H1 (cell line): Measurements from ENCODE around the gene DPH5. TPM values are rescaled to one million over a fixed set of nuclear protein-coding genes. Genes with fewer than 3 reads are reported as not detected.

ENCODE experiments used
- CTCF ChIA-PET: fragments of 300-600 bp; sonication (Branson Sonifier 250); formaldehyde crosslinking; loops from one replicate; lab custom pipeline; 2021; ENCODE audit not compliant: partially characterized antibody; lab: Charles Lee
- POLR2A ChIA-PET: fragments of 300-600 bp; sonication (Branson Sonifier 250); formaldehyde crosslinking; loops from one replicate; lab custom pipeline; 2021; ENCODE audit warnings: inconsistent platforms; ENCODE audit not compliant: partially characterized antibody; lab: Charles Lee
- DNase-seq, 2 experiments: peaks; one replicate each; pipeline versions ENCODE4 v3.0.0 to v3.0.0-alpha.2; 2010 to 2022; ENCODE audit warnings: low spot score in 2 of 2, low read depth in 1 of 2, mixed read lengths in 1 of 2
- FAIRE-seq: peaks from 2 replicates; lab custom pipeline; 2011; peaks lifted over from hg19 to GRCh38; lab: Jason Lieb, UNC
- H2AFZ ChIP-seq: 2 replicates; pipeline ENCODE4 v1.8.1; 2012; ENCODE audit warnings: low read length, inconsistent platforms
- H2AK5ac ChIP-seq: 2 replicates; pipeline ENCODE4 v1.6.1; 2013; ENCODE audit warnings: low read depth, low read length
- H2BK120ac ChIP-seq: replicated peaks from 2 replicates; pipeline ENCODE3; 2013; ENCODE audit warnings: low read depth, low read length, inconsistent platforms
- H2BK12ac ChIP-seq: 2 replicates; pipeline ENCODE4 v1.6.1; 2013; ENCODE audit warnings: low read depth, low read length
- H2BK15ac ChIP-seq: 2 replicates; pipeline ENCODE4 v1.6.1; 2013; ENCODE audit warnings: low read length
- H2BK20ac ChIP-seq: 2 replicates; pipeline ENCODE4 v1.6.1; 2013; ENCODE audit warnings: low read length
- H2BK5ac ChIP-seq: 2 replicates; pipeline ENCODE4 v1.6.1; 2013; ENCODE audit warnings: low read depth, low read length
- H3K14ac ChIP-seq: 2 replicates; pipeline ENCODE4 v1.6.1; 2013; ENCODE audit warnings: inconsistent platforms; ENCODE audit not compliant: insufficient read length
- H3K18ac ChIP-seq: 2 replicates; pipeline ENCODE4 v1.6.1; 2013; ENCODE audit warnings: low read length; ENCODE audit errors: extremely low read depth
- H3K23ac ChIP-seq: 2 replicates; pipeline ENCODE4 v1.6.1; 2013; ENCODE audit warnings: inconsistent platforms; ENCODE audit not compliant: insufficient read length
- H3K23me2 ChIP-seq: 2 replicates; pipeline ENCODE4 v1.6.1; 2013; ENCODE audit warnings: low read depth, low read length
- H3K27ac ChIP-seq: 2 replicates; pipeline ENCODE4 v1.6.1; 2011; ENCODE audit warnings: low read depth, low read length, inconsistent platforms
- H3K27me3 ChIP-seq, 4 experiments: replicated peaks in 1 of 4; 1 replicate in 1 of 4; 2 replicates in 3 of 4; pipeline versions ENCODE4 v1.6.1 to v1.8.1; 2011 to 2013; ENCODE audit warnings: low read length in 3 of 4, mild to moderate bottlenecking in 3 of 4, inconsistent platforms in 2 of 4, mixed read lengths in 2 of 4, moderate library complexity in 1 of 4; ENCODE audit not compliant: control insufficient read depth in 3 of 4, insufficient read depth in 3 of 4; ENCODE audit errors: extremely low read depth in 1 of 4
- H3K36me3 ChIP-seq, 4 experiments: 2 replicates each; pipeline versions ENCODE4 v1.6.1 to v1.8.1; 2011 to 2013; ENCODE audit warnings: mild to moderate bottlenecking in 4 of 4, low read length in 3 of 4, moderate library complexity in 2 of 4, control low read depth in 1 of 4, inconsistent platforms in 1 of 4; ENCODE audit not compliant: insufficient read depth in 4 of 4, control insufficient read depth in 2 of 4
- H3K4ac ChIP-seq: replicated peaks from 2 replicates; pipeline ENCODE3; 2013; ENCODE audit warnings: low read length, low read depth, mixed read lengths, inconsistent platforms; ENCODE audit not compliant: insufficient read length
- H3K4me1 ChIP-seq, 4 experiments: replicated peaks in 1 of 4; 1 replicate in 1 of 4; 2 replicates in 3 of 4; pipeline versions ENCODE4 v1.6.1 to v1.8.1; 2011 to 2013; ENCODE audit warnings: low read length in 3 of 4, inconsistent platforms in 2 of 4, mixed read lengths in 1 of 4; ENCODE audit not compliant: insufficient read depth in 4 of 4, control insufficient read depth in 3 of 4
- H3K4me2 ChIP-seq, 2 experiments: 2 replicates each; pipeline versions ENCODE4 v1.6.1 to v1.8.1; 2011 to 2013; ENCODE audit warnings: low read depth in 2 of 2, low read length in 2 of 2, control low read depth in 1 of 2, inconsistent platforms in 1 of 2, mild to moderate bottlenecking in 1 of 2; ENCODE audit not compliant: insufficient read depth in 1 of 2
- H3K4me3 ChIP-seq, 4 experiments: fragments of 200-600, 300-600 bp in 1 of 4; sonication (generic), shearing (Covaris generic), sonication (Bioruptor Twin) in 1 of 4; 2 replicates each; pipeline versions ENCODE4 v1.5.1 to v1.8.1; 2011 to 2016; ENCODE audit warnings: low read length in 4 of 4, low read depth in 3 of 4, control low read depth in 2 of 4, inconsistent platforms in 2 of 4, mild to moderate bottlenecking in 2 of 4, mixed read lengths in 1 of 4, moderate library complexity in 1 of 4; ENCODE audit not compliant: insufficient read depth in 2 of 4; ENCODE audit errors: extremely low read depth in 1 of 4
- H3K56ac ChIP-seq: replicated peaks from 2 replicates; pipeline ENCODE3; 2013; ENCODE audit warnings: low read depth, mild to moderate bottlenecking, mixed read lengths, low read length, inconsistent platforms; ENCODE audit not compliant: insufficient read length
- H3K79me1 ChIP-seq: 2 replicates; pipeline ENCODE4 v1.6.1; 2013; ENCODE audit warnings: low read depth, low read length, control low read depth
- H3K79me2 ChIP-seq, 2 experiments: 2 replicates each; pipeline versions ENCODE4 v1.6.1 to v1.8.1; 2012 to 2013; ENCODE audit warnings: low read length in 2 of 2, mild to moderate bottlenecking in 2 of 2, inconsistent platforms in 1 of 2; ENCODE audit not compliant: insufficient read depth in 2 of 2, control insufficient read depth in 1 of 2
- H3K9ac ChIP-seq, 4 experiments: replicated peaks in 1 of 4; 1 replicate in 1 of 4; 2 replicates in 3 of 4; pipeline versions ENCODE4 v1.6.1 to v1.8.1; 2011 to 2013; ENCODE audit warnings: low read depth in 3 of 4, low read length in 3 of 4, control low read depth in 2 of 4, mild to moderate bottlenecking in 2 of 4, moderate library complexity in 2 of 4, inconsistent platforms in 1 of 4; ENCODE audit errors: extremely low read depth in 1 of 4
- H3K9me3 ChIP-seq, 2 experiments: 2 replicates each; pipeline versions ENCODE4 v1.6.1 to v1.8.1; 2012 to 2013; ENCODE audit warnings: mild to moderate bottlenecking in 2 of 2, moderate library complexity in 2 of 2, control low read depth in 1 of 2, inconsistent platforms in 1 of 2, low read depth in 1 of 2, low read length in 1 of 2, mixed read lengths in 1 of 2; ENCODE audit not compliant: insufficient read depth in 2 of 2
- H4K20me1 ChIP-seq, 2 experiments: replicated peaks in 1 of 2; 2 replicates each; pipeline versions ENCODE3 to v1.8.1; 2011 to 2013; ENCODE audit warnings: inconsistent platforms in 2 of 2, low read length in 2 of 2, mild to moderate bottlenecking in 1 of 2; ENCODE audit not compliant: insufficient read depth in 2 of 2, control insufficient read depth in 1 of 2
- H4K5ac ChIP-seq: 2 replicates; pipeline ENCODE4 v1.6.1; 2013; ENCODE audit warnings: low read length, low read depth, mixed read lengths, inconsistent platforms; ENCODE audit not compliant: insufficient read length
- H4K8ac ChIP-seq: 2 replicates; pipeline ENCODE4 v1.8.0; 2013; ENCODE audit warnings: mild to moderate bottlenecking, moderate library complexity, low read length, inconsistent platforms; ENCODE audit not compliant: insufficient read depth; ENCODE audit errors: extremely low read depth
- H4K91ac ChIP-seq: replicated peaks from 2 replicates; pipeline ENCODE3; 2013; ENCODE audit warnings: low read length, mixed read lengths, inconsistent platforms; ENCODE audit not compliant: insufficient read length
- ASH2L ChIP-seq: fragments of 200-600, 300-600 bp; sonication (generic); IDR thresholded peaks from one replicate; pipeline ENCODE4 v1.7.1; 2017; ENCODE audit warnings: low read length
- CBX8 ChIP-seq: fragments of 300-800, 300-1000 bp; sonication (generic); IDR thresholded peaks from 2 replicates; pipeline ENCODE4 v1.7.1; 2016; ENCODE audit warnings: low read depth, low read length, borderline replicate concordance
- EZH2 ChIP-seq: fragments of 200-600 bp; sonication (generic); IDR thresholded peaks from 2 replicates; pipeline ENCODE4 v1.7.1; 2012; ENCODE audit warnings: low read depth, mild to moderate bottlenecking, moderate library complexity, low read length, inconsistent platforms; ENCODE audit not compliant: severe bottlenecking
- FOSL1 ChIP-seq: IDR thresholded peaks from 2 replicates; pipeline ENCODE4 v1.6.1; 2011; ENCODE audit warnings: mild to moderate bottlenecking, low read depth, low read length, moderate library complexity; ENCODE audit not compliant: insufficient read depth
- GABPA ChIP-seq: IDR thresholded peaks from 2 replicates; pipeline ENCODE4 v1.6.1; 2011; ENCODE audit warnings: mild to moderate bottlenecking, low read length, moderate library complexity, borderline replicate concordance; ENCODE audit not compliant: insufficient read depth
- GTF2F1 ChIP-seq: IDR thresholded peaks from 2 replicates; pipeline ENCODE4 v1.6.1; 2012; ENCODE audit warnings: low read depth, low read length, improper control_type of control experiment, borderline replicate concordance
- KDM4A ChIP-seq: IDR thresholded peaks from one replicate; pipeline ENCODE4 v1.7.1; 2012; ENCODE audit warnings: low read depth, mild to moderate bottlenecking, moderate library complexity, low read length, inconsistent platforms; ENCODE audit not compliant: severe bottlenecking
- NRF1 ChIP-seq: IDR thresholded peaks from 2 replicates; pipeline ENCODE4 v1.6.1; 2011; ENCODE audit warnings: mild to moderate bottlenecking, low read depth, low read length, improper control_type of control experiment
- POLR2AphosphoS5 ChIP-seq: IDR thresholded peaks from 2 replicates; pipeline ENCODE4 v1.6.1; 2011; ENCODE audit warnings: low read depth, low read length
- SIX5 ChIP-seq: IDR thresholded peaks from 2 replicates; pipeline ENCODE4 v1.6.1; 2011; ENCODE audit warnings: mild to moderate bottlenecking, low read depth, low read length
- WGBS, 2 experiments: shearing (Covaris generic) in 1 of 2; methylation state at CpG; one replicate each; pipeline versions ENCODE4 v1.1.6 to v1.1.7; 2013 to 2015; ENCODE audit warnings: low lambda C conversion rate in 2 of 2, mixed read lengths in 2 of 2, inconsistent platforms in 1 of 2, low coverage in 1 of 2, missing lambda C conversion rate in 1 of 2; ENCODE audit not compliant: insufficient replicate concordance in 2 of 2, insufficient coverage in 1 of 2, insufficient read length in 1 of 2; ENCODE audit errors: extremely low coverage in 1 of 2, missing lambda C conversion rate in 1 of 2; 5-methylcytosine and 5-hydroxymethylcytosine counted together
- polyA plus RNA-seq, 7 experiments: library from polyadenylated mRNA; depleted of rRNA in 3 of 7; stranded (reverse) in 5 of 7; unstranded in 2 of 7; fragments of >200 nt in 5 of 7; fragments of 200-250 nt in 2 of 7; gene quantifications; 1 replicate in 5 of 7; 2 replicates in 1 of 7; 4 replicates in 1 of 7; pipeline versions ENCODE4 v1.2.1 to v1.2.3, GENCODE V29; 2011 to 2013; ENCODE audit warnings: missing spikeins in 2 of 7, mixed read lengths in 2 of 7
- total RNA-seq: library from RNA; stranded (reverse); fragmentation: NEBNext Ultra II Directional; extraction: Animal tissue kit (Norgen Biotek cat#: 25700); gene quantifications from 2 replicates; pipeline ENCODE4 v1.2.1, GENCODE V29; 2021

Gene DPH5
- total and polyA plus RNA-seq, 2 of the 8 experiments (the other 6 are each of a cell fraction or from before 2014, with no cell fraction given), result 67.7 to 106 TPM

GRCh38 chr1:101005871-101006270 is 19.7 kb downstream of the DPH5 start:
- FAIRE-seq, result no peak
- 97% methylated on average over 3 of the region's 4 CpGs; no CpG with 5 or more reads in 1 of the 2 experiments for WGBS, 2 experiments
- TF ChIP-seq NRF1, result no peak
- no peak for TF ChIP-seq SIX5
- no peak for TF ChIP-seq KDM4A
- no peak for TF ChIP-seq EZH2
- TF ChIP-seq ASH2L, result no peak
- no peak for TF ChIP-seq FOSL1
- no peak for TF ChIP-seq GTF2F1
- TF ChIP-seq CBX8, result no peak
- TF ChIP-seq POLR2AphosphoS5, result no peak
- TF ChIP-seq GABPA, result no peak
- H3K4me1 ChIP-seq, result peaks cover 0 to 4% (median 0%) of the 10 kb centered on the region in 4 experiments; a peak in 1 of 7 replicates
- H3K4ac ChIP-seq, result no peak overlapping the region
- H2AK5ac ChIP-seq, result no peak overlapping the region
- no peak overlapping the region for H2BK15ac ChIP-seq
- H2BK120ac ChIP-seq, result no peak overlapping the region
- no peaks in the 10 kb centered on the region for H3K9me3 ChIP-seq
- H3K9ac ChIP-seq, result no peak overlapping the region
- no peaks in the 10 kb centered on the region for H3K23me2 ChIP-seq
- H3K4me2 ChIP-seq, result no peak overlapping the region
- no peak overlapping the region for H2BK20ac ChIP-seq
- ChIA-PET POLR2A (interaction anchor here (1.6 kb wide), 1 partner anchor 10 kb away, joined by 3 read pairs; no protein-coding TSS in a partner anchor), CTCF (no interaction called here)
- H3K79me1 ChIP-seq, result no peaks in the 10 kb centered on the region
- no peak overlapping the region for H4K8ac ChIP-seq
- H3K56ac ChIP-seq, result no peak overlapping the region
- DNase-seq, result no peak
- no peak overlapping the region for H3K14ac ChIP-seq
- no peaks in the 10 kb centered on the region for H3K27me3 ChIP-seq
- no peak overlapping the region for H2BK12ac ChIP-seq
- no peak overlapping the region for H4K91ac ChIP-seq
- H3K27ac ChIP-seq, result no peak overlapping the region
- no peak overlapping the region for H4K5ac ChIP-seq
- no peaks in the 10 kb centered on the region for H4K20me1 ChIP-seq
- no peak overlapping the region for H2BK5ac ChIP-seq
- H3K79me2 ChIP-seq, result no peaks in the 10 kb centered on the region
- H3K4me3 ChIP-seq, result no peak overlapping the region
- H3K23ac ChIP-seq, result no peak overlapping the region
- peaks cover 0 to 4% (median 3%) of the 10 kb centered on the region in 4 experiments; a peak in 5 of 8 replicates for H3K36me3 ChIP-seq
- no peak overlapping the region for H3K18ac ChIP-seq
- no peak overlapping the region for H2AFZ ChIP-seq
